Measurements from ENCODE around the gene UBE2Z. TPM values are rescaled to one million over a fixed set of nuclear protein-coding genes. Genes with fewer than 3 reads are reported as not detected.
A peak's percentile ranks its signal among the peaks of the same experiment; 100 is the strongest.

Gene UBE2Z
- total and polyA plus RNA-seq, 2 of the 13 experiments (the other 11 are each of a cell fraction or from before 2014, with no cell fraction given), result 63.2 to 122 TPM

DNA sequence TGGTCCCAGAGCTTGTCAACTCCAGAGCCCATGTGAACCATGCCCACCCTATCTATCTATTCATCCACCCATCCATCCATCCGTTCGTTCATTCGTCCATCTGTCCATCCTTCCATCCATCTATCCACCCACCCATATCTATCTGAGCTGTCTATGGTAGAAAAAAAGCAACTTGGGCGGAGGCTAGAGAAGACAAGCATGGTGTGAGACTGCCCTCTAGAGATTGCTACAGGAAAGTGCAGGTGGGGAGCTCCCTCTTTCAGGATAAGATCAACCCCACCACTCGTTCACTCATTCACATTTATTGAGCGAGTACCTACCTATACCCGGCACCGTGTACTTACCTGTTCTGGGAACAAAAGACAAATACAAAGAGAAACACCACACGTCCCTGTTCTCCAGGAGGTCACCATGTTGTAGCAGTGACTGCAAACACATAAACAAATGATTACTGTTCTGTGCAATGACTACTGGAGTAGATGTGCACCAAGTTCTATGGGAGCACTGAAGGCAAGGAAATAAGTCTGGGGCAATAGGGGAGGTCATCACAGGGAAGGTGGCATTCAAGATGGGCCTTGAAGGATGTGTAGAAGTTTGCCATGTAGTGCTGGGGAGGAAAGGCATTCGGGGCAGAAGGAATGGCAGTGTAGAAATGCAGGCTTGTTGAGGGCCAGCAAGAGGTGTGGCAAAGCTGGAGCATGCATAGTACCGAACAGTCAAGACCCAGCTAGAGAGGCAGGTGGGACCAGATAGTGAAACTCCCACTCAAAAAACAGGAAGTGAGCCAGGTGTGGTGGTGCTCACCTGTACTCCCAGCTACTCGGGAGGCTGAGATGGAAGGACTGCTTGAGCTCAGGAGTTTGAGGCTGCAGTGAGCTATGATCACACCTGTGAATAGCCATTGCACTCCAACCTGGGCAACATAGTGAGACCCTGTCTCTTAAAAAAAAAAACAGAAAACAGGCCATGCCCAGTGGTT, 29.0 kb upstream of the UBE2Z start (continued):
- TF ChIP-seq HNF4G (IDR thresholded peaks at IDR 0.05; ENCODE audit: borderline replicate concordance, low read depth, low read length), result no peak
- no peak for TF ChIP-seq HNF4G (CRISPR knock-in tag; IDR thresholded peaks at IDR 0.05; ENCODE audit: borderline replicate concordance, low read depth)
- no peak for TF ChIP-seq NAIF1 (CRISPR knock-in tag; IDR thresholded peaks at IDR 0.05; ENCODE audit: borderline replicate concordance)
- no peak for TF ChIP-seq PHB2 (IDR thresholded peaks at IDR 0.05; ENCODE audit: partially characterized antibody)
- TF ChIP-seq ZNF180 (CRISPR knock-in tag; IDR thresholded peaks at IDR 0.05; ENCODE audit: borderline replicate concordance, low read depth), result no peak
- no peak for TF ChIP-seq ZNF550 (CRISPR knock-in tag; IDR thresholded peaks at IDR 0.05; ENCODE audit: borderline replicate concordance)
- TF ChIP-seq BRD4 (CRISPR knock-in tag; IDR thresholded peaks at IDR 0.05), result no peak
- TF ChIP-seq ATRX (CRISPR knock-in tag; IDR thresholded peaks at IDR 0.05; ENCODE audit: borderline replicate concordance), result no peak
- no peak for TF ChIP-seq CENPX (CRISPR knock-in tag; IDR thresholded peaks at IDR 0.05)
- TF ChIP-seq, protein P1, sequence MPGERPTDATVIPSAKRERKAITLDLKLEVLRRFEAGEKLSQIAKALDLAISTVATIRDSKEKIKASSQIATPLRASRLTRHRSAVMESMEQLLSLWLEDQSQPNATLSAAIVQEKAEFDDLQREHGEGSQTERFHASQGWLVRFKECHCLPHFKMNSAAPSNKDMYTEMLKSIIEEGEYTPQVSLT (CRISPR knock-in tag; IDR thresholded peaks at IDR 0.05; ENCODE audit: borderline replicate concordance, low read depth), result no peak
- TF ChIP-seq, protein P2, sequence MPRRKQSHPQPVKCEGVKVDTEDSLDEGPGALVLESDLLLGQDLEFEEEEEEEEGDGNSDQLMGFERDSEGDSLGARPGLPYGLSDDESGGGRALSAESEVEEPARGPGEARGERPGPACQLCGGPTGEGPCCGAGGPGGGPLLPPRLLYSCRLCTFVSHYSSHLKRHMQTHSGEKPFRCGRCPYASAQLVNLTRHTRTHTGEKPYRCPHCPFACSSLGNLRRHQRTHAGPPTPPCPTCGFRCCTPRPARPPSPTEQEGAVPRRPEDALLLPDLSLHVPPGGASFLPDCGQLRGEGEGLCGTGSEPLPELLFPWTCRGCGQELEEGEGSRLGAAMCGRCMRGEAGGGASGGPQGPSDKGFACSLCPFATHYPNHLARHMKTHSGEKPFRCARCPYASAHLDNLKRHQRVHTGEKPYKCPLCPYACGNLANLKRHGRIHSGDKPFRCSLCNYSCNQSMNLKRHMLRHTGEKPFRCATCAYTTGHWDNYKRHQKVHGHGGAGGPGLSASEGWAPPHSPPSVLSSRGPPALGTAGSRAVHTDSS (CRISPR knock-in tag; conservative IDR thresholded peaks at IDR 0.05), result no peak
- TF ChIP-seq ZNF720 (CRISPR knock-in tag; IDR thresholded peaks at IDR 0.05), result no peak
- no peak for TF ChIP-seq ZBTB21 (CRISPR knock-in tag; IDR thresholded peaks at IDR 0.05)
- TF ChIP-seq RBAK (CRISPR knock-in tag; IDR thresholded peaks at IDR 0.05), result no peak
- no peak for TF ChIP-seq POLR2G (IDR thresholded peaks at IDR 0.05; ENCODE audit: low read depth, low read length)
- TF ChIP-seq ZFP90 (CRISPR knock-in tag; IDR thresholded peaks at IDR 0.05; ENCODE audit: borderline replicate concordance), result no peak
- TF ChIP-seq HDAC6 (IDR thresholded peaks at IDR 0.05; ENCODE audit: low read depth, low read length), result no peak
- no peak for TF ChIP-seq FOXO1 (CRISPR knock-in tag; IDR thresholded peaks at IDR 0.05)
- no peak for TF ChIP-seq ZNF3 (CRISPR knock-in tag; IDR thresholded peaks at IDR 0.05)
- TF ChIP-seq ZNF382 (CRISPR knock-in tag; IDR thresholded peaks at IDR 0.05; ENCODE audit: borderline replicate concordance), result no peak
- TF ChIP-seq FOXC1 (CRISPR knock-in tag; IDR thresholded peaks at IDR 0.05; ENCODE audit: borderline replicate concordance), result no peak
- TF ChIP-seq ZSCAN9 (CRISPR knock-in tag; IDR thresholded peaks at IDR 0.05; ENCODE audit: borderline replicate concordance), result 0 out of 2 replicates have a peak, but pooled peaks have one; percentile 51
- TF ChIP-seq ARNT (IDR thresholded peaks at IDR 0.05), result no peak
- TF ChIP-seq YY1 (IDR thresholded peaks at IDR 0.05; ENCODE audit: insufficient read depth, insufficient replicate concordance, low read depth, low read length), result no peak
- TF ChIP-seq ZNF354B (CRISPR knock-in tag; IDR thresholded peaks at IDR 0.05), result no peak
- peak; percentile 62; the same call in 1 of the 2 replicates for TF ChIP-seq TGIF2 (CRISPR knock-in tag; IDR thresholded peaks at IDR 0.05)
- TF ChIP-seq ZNF660 (CRISPR knock-in tag; IDR thresholded peaks at IDR 0.05; ENCODE audit: borderline replicate concordance, low read depth), result no peak
- TF ChIP-seq AKAP8 (CRISPR knock-in tag; IDR thresholded peaks at IDR 0.05), result no peak

Data from HepG2 (cell line).